IMR-90 (cell line): ENCODE measurements around the gene DTX3. TPM values are rescaled to one million over a fixed set of nuclear protein-coding genes. Genes with fewer than 3 reads are reported as not detected.

Experiments used
- ATAC-seq: fragments of 200-7000 bp; cut with Tn5 transposase; 2 replicates; pipeline ENCODE4 v1.9.1; 2020; ENCODE audit warnings: low read depth, mild to moderate bottlenecking, moderate library complexity
- BruUV-seq: library from RNA; stranded (reverse); fragments of 400-500 nt; replicated peaks from 2 replicates; lab custom pipeline; 2021; lab: Mats Ljungman, UMichigan
- CTCF ChIA-PET: fragments of 300-600 bp; formaldehyde crosslinking; extraction: SDS; loops from one replicate; lab custom pipeline; 2021; ENCODE audit warnings: antibody characterized with exemption; lab: Yijun Ruan, JAX
- POLR2A ChIA-PET: fragments of 300-600 bp; sonication (Branson Sonifier 250); formaldehyde crosslinking; loops from one replicate; lab custom pipeline; 2022; ENCODE audit warnings: antibody characterized with exemption; ENCODE audit not compliant: unreplicated experiment; lab: Charles Lee
- DNase-seq: peaks from one replicate; pipeline ENCODE4 v3.0.0; 2013
- H2AFZ ChIP-seq: replicated peaks from 2 replicates; pipeline ENCODE3; 2013; ENCODE audit warnings: low read length, mild to moderate bottlenecking; ENCODE audit not compliant: poor library complexity
- H2AK5ac ChIP-seq: 2 replicates; pipeline ENCODE4 v1.6.1; 2013; ENCODE audit warnings: low read depth, low read length, inconsistent platforms
- H2AK9ac ChIP-seq: replicated peaks from 2 replicates; pipeline ENCODE3; 2013; ENCODE audit warnings: mild to moderate bottlenecking, low read depth, low read length, moderate library complexity; ENCODE audit not compliant: poor library complexity
- H2BK120ac ChIP-seq: 2 replicates; pipeline ENCODE4 v1.6.1; 2013; ENCODE audit warnings: low read depth, low read length, inconsistent platforms
- H2BK15ac ChIP-seq: 3 replicates; pipeline ENCODE4 v1.6.1; 2013; ENCODE audit warnings: low read depth, low read length, inconsistent platforms
- H2BK20ac ChIP-seq: 2 replicates; pipeline ENCODE4 v1.6.1; 2013; ENCODE audit warnings: low read depth, mild to moderate bottlenecking, inconsistent platforms, low read length, moderate library complexity
- H2BK5ac ChIP-seq: 2 replicates; pipeline ENCODE4 v1.6.1; 2013; ENCODE audit warnings: mild to moderate bottlenecking, low read depth, low read length, inconsistent platforms; ENCODE audit not compliant: poor library complexity, severe bottlenecking
- H3K14ac ChIP-seq: replicated peaks from 2 replicates; pipeline ENCODE4 v1.6.1; 2013; ENCODE audit warnings: low read depth, low read length, inconsistent platforms
- H3K18ac ChIP-seq: 2 replicates; pipeline ENCODE4 v1.6.1; 2013; ENCODE audit warnings: low read depth, low read length, control low read depth
- H3K23ac ChIP-seq: 2 replicates; pipeline ENCODE4 v1.6.1; 2013; ENCODE audit warnings: low read depth, low read length, inconsistent platforms
- H3K27ac ChIP-seq: 2 replicates; pipeline ENCODE4 v1.5.1; 2013; ENCODE audit warnings: mild to moderate bottlenecking, control low read depth, low read length; ENCODE audit not compliant: insufficient read depth
- H3K27me3 ChIP-seq: 2 replicates; pipeline ENCODE4 v1.6.1; 2013; ENCODE audit warnings: low read length; ENCODE audit not compliant: control insufficient read depth, insufficient read depth
- H3K36me3 ChIP-seq: 2 replicates; pipeline ENCODE4 v1.6.1; 2013; ENCODE audit warnings: low read length, mixed read lengths; ENCODE audit not compliant: control insufficient read depth, insufficient read depth
- H3K4ac ChIP-seq: 2 replicates; pipeline ENCODE4 v1.6.1; 2013; ENCODE audit warnings: low read depth, low read length, inconsistent platforms
- H3K4me1 ChIP-seq: 2 replicates; pipeline ENCODE4 v1.6.1; 2013; ENCODE audit warnings: low read length, mixed read lengths; ENCODE audit not compliant: control insufficient read depth, insufficient read depth
- H3K4me2 ChIP-seq: 2 replicates; pipeline ENCODE4 v1.6.1; 2013; ENCODE audit warnings: low read depth, mild to moderate bottlenecking, control low read depth, low read length, moderate library complexity
- H3K4me3 ChIP-seq: 2 replicates; pipeline ENCODE4 v1.5.1; 2013; ENCODE audit warnings: low read depth, mild to moderate bottlenecking, control low read depth, low read length, moderate library complexity; ENCODE audit not compliant: insufficient read depth
- H3K56ac ChIP-seq: 2 replicates; pipeline ENCODE4 v1.6.1; 2013; ENCODE audit warnings: low read length, inconsistent platforms; ENCODE audit not compliant: insufficient read depth; ENCODE audit errors: extremely low read depth
- H3K79me1 ChIP-seq, 2 experiments: 2 replicates each; pipeline ENCODE4 v1.6.1; 2013; ENCODE audit warnings: low read length in 2 of 2, inconsistent platforms in 1 of 2, low read depth in 1 of 2
- H3K9ac ChIP-seq: 2 replicates; pipeline ENCODE4 v1.6.1; 2013; ENCODE audit warnings: low read depth, low read length, control low read depth
- H3K9me1 ChIP-seq: 2 replicates; pipeline ENCODE4 v1.6.1; 2013; ENCODE audit warnings: low read length, inconsistent platforms; ENCODE audit not compliant: insufficient read depth
- H3K9me3 ChIP-seq: 2 replicates; pipeline ENCODE4 v1.6.1; 2013; ENCODE audit warnings: low read length; ENCODE audit not compliant: control insufficient read depth, insufficient read depth
- H4K20me1 ChIP-seq: 2 replicates; pipeline ENCODE4 v1.6.1; 2013; ENCODE audit warnings: low read length, inconsistent platforms; ENCODE audit not compliant: insufficient read depth
- H4K5ac ChIP-seq: 2 replicates; pipeline ENCODE4 v1.6.1; 2013; ENCODE audit warnings: mild to moderate bottlenecking, low read depth, low read length, control low read depth
- H4K8ac ChIP-seq, 2 experiments: 2 replicates each; pipeline ENCODE4 v1.6.1; 2013; ENCODE audit warnings: low read depth in 2 of 2, low read length in 2 of 2, control low read depth in 1 of 2, inconsistent platforms in 1 of 2
- H4K91ac ChIP-seq: 2 replicates; pipeline ENCODE4 v1.6.1; 2013; ENCODE audit warnings: low read depth, low read length, inconsistent platforms; ENCODE audit not compliant: insufficient read depth
- BHLHE40 ChIP-seq: fragments of 150-350 bp; IDR thresholded peaks from 2 replicates; pipeline ENCODE4 v1.6.1; 2016; ENCODE audit warnings: mild to moderate bottlenecking, low read depth, low read length
- CEBPB ChIP-seq: IDR thresholded peaks from 2 replicates; pipeline ENCODE4 v1.6.1; 2012; ENCODE audit warnings: low read depth, low read length, improper control_type of control experiment
- FOS ChIP-seq: fragments of 150-350 bp; IDR thresholded peaks from 2 replicates; pipeline ENCODE4 v1.6.1; 2016; ENCODE audit warnings: low read depth, low read length
- MAFK ChIP-seq: IDR thresholded peaks from 2 replicates; pipeline ENCODE4 v1.6.1; 2012; ENCODE audit warnings: low read depth, low read length, improper control_type of control experiment
- MAZ ChIP-seq: IDR thresholded peaks from 2 replicates; pipeline ENCODE4 v1.6.1; 2012; ENCODE audit warnings: low read depth, mild to moderate bottlenecking, low read length, improper control_type of control experiment, moderate library complexity, borderline replicate concordance
- MXI1 ChIP-seq: IDR thresholded peaks from 2 replicates; pipeline ENCODE4 v1.6.1; 2012; ENCODE audit warnings: low read depth, mild to moderate bottlenecking, low read length, moderate library complexity, borderline replicate concordance
- NFE2L2 ChIP-seq: fragments of 150-350 bp; IDR thresholded peaks from 2 replicates; pipeline ENCODE4 v1.6.1; 2016; ENCODE audit warnings: low read depth, mild to moderate bottlenecking, low read length
- POLR2A ChIP-seq: IDR thresholded peaks from 2 replicates; pipeline ENCODE4 v1.6.1; 2012; ENCODE audit warnings: mild to moderate bottlenecking, low read depth, low read length
- RAD21 ChIP-seq: IDR thresholded peaks from 2 replicates; pipeline ENCODE4 v1.6.1; 2012; ENCODE audit warnings: low read length, improper control_type of control experiment
- RCOR1 ChIP-seq: IDR thresholded peaks from 2 replicates; pipeline ENCODE4 v1.6.1; 2012; ENCODE audit warnings: mild to moderate bottlenecking, low read length, improper control_type of control experiment; ENCODE audit not compliant: insufficient replicate concordance
- RFX5 ChIP-seq: IDR thresholded peaks from 2 replicates; pipeline ENCODE4 v1.8.0; 2012; ENCODE audit warnings: low read depth, mild to moderate bottlenecking, low read length, moderate library complexity
- SMC3 ChIP-seq: fragments of 150-350 bp; IDR thresholded peaks from 2 replicates; pipeline ENCODE4 v1.6.1; 2016; ENCODE audit warnings: low read depth, mild to moderate bottlenecking, antibody characterized with exemption, low read length, moderate library complexity
- WGBS, 2 experiments: methylation state at CpG; one replicate each; pipeline versions ENCODE4 v1.1.5 to v1.1.7; 2013; ENCODE audit warnings: missing lambda C conversion rate in 2 of 2; ENCODE audit not compliant: insufficient read length in 1 of 2; ENCODE audit errors: extremely low coverage in 2 of 2; 5-methylcytosine and 5-hydroxymethylcytosine counted together
- dilution Hi-C: fragments of 300-500 bp; cut with HindIII; formaldehyde crosslinking; loops from one replicate; pipeline ENCODE4 v1.14.3; 2018; ENCODE audit warnings: low sequenced_read_pairs; ENCODE audit not compliant: unreplicated experiment
- in situ Hi-C: fragments of 300-500 bp; cut with MboI; formaldehyde crosslinking; loops from 3 replicates; pipeline ENCODE4 v1.14.3; 2019; ENCODE audit warnings: low sequenced_read_pairs, inconsistent platforms, mixed read lengths
- intact Hi-C: fragments of 100-400 bp; cut with micrococcal nuclease; formaldehyde crosslinking; loops from 2 replicates; pipeline ENCODE4 v1.10.0; 2022
- polyA plus RNA-seq, 3 experiments: library from polyadenylated mRNA; depleted of rRNA; stranded (reverse); fragments of >200 nt; gene quantifications; 2 replicates each; pipeline ENCODE4 v1.2.3, GENCODE V29; 2012; ENCODE audit warnings: low replicate concordance in 1 of 3
- total RNA-seq: library from RNA; depleted of rRNA; stranded (reverse); fragments of >200 nt; gene quantifications from 2 replicates; pipeline ENCODE4 v1.2.3, GENCODE V29; 2012
- TF ChIP-seq, protein P1 (sequence below): fragments of 150-350 bp; IDR thresholded peaks from 2 replicates; pipeline ENCODE4 v1.6.1; 2017; ENCODE audit warnings: mild to moderate bottlenecking, antibody characterized with exemption, low read length, low read depth
- TF ChIP-seq, protein P2 (sequence below): conservative IDR thresholded peaks from 2 replicates; pipeline ENCODE4 v1.5.1; 2012; ENCODE audit warnings: mild to moderate bottlenecking, low read depth, low read length, improper control_type of control experiment
- TF ChIP-seq, protein P3 (sequence below): fragments of 150-350 bp; IDR thresholded peaks from 2 replicates; pipeline ENCODE4 v1.6.1; 2016; ENCODE audit warnings: low read depth, mild to moderate bottlenecking, low read length, moderate library complexity, borderline replicate concordance

DTX3 gene
- total and polyA plus RNA-seq, 2 of the 4 experiments (the other 2 are of a cell fraction): 2.9 to 14.6 TPM

DNA sequence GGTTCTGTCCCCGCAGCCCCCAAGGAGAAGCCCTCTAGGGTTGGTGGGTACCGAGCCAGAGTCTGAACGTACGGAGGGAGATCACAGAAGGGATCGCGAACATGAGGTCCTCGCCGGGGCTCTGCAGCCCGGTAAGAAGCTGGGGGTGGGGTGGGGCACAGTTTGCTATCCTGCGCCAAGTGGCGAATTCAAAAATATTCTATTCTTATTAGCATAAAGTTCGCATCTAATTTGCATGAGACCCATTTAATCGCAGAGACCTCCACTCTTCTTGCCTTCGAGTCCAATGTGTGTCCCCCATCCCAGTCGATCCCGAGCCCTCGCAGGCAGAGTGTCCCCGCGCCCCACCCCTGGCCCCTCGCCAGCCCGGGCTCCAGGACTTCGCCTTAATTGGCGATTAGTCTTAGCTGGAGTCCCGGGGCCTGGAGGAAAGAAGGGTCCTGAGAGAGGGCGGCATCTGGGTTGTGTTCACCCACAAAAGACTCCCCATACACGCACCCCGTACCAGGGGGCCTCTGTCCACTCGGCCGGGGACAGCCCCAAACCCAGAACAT is 6.0 kb downstream of the DTX3 start:
- no peaks in the 10 kb centered on the region for H3K27me3 ChIP-seq
- ATAC-seq: no peak
- H3K27ac ChIP-seq: peak overlapping the region; percentile 85
- peak overlapping the region; percentile 99 for H4K5ac ChIP-seq
- H3K14ac ChIP-seq: peak overlapping the region; percentile 88
- H3K4ac ChIP-seq: peak overlapping the region; percentile 91
- dilution Hi-C loops: no loop called here
- H3K23ac ChIP-seq: 0 out of 2 replicates have a peak overlapping the region, but pooled peaks have one; percentile 15
- peak overlapping the region; percentile 75 for H2AK5ac ChIP-seq
- peak overlapping the region; percentile 72 for H4K91ac ChIP-seq
- H3K36me3 ChIP-seq: peaks cover 28% of the 10 kb centered on the region
- peak overlapping the region; percentile 94 for H3K4me2 ChIP-seq
- 10% methylated on average over 2 of the region's 29 CpGs; no CpG with 5 or more reads in 1 of the 2 experiments for WGBS, 2 experiments
- no peak overlapping the region for H2BK20ac ChIP-seq
- ChIA-PET POLR2A (interaction anchor here (0.6 kb wide), 1 partner anchor 11 kb away, joined by 3 read pairs; no protein-coding TSS in a partner anchor), CTCF (interaction anchor here (1.5 kb wide), 1 partner anchor 27 kb away, joined by 3 read pairs; no protein-coding TSS in a partner anchor)
- no peaks in the 10 kb centered on the region for H4K20me1 ChIP-seq
- H3K9me1 ChIP-seq: peaks cover 11% of the 10 kb centered on the region; the same call in 1 of the 2 replicates
- no peaks in the 10 kb centered on the region for H3K9me3 ChIP-seq
- H3K18ac ChIP-seq: peak overlapping the region; percentile 93
- peaks cover 4% of the 10 kb centered on the region for H3K4me1 ChIP-seq
- BruUV-seq: no TSS peak
- H2BK5ac ChIP-seq: peak overlapping the region; percentile 49
- H4K8ac ChIP-seq: peak overlapping the region; percentile 93 to 97; a peak in 3 of 4 replicates
- H2AFZ ChIP-seq: peak overlapping the region; percentile 92
- H3K79me1 ChIP-seq: peaks cover 2 to 19% of the 10 kb centered on the region in 2 experiments
- no peak overlapping the region for H3K56ac ChIP-seq
- H2BK120ac ChIP-seq: peak overlapping the region; percentile 73
- no peak for DNase-seq
- H2AK9ac ChIP-seq: peak overlapping the region; percentile 89
- H3K4me3 ChIP-seq: peak overlapping the region; percentile 79
- H2BK15ac ChIP-seq: no peak overlapping the region; the same call in 2 of the 3 replicates
- peak overlapping the region; percentile 71 for H3K9ac ChIP-seq
- in situ Hi-C loops: no loop called here
- intact Hi-C loops: no loop called here
- TF ChIP-seq POLR2A: no peak
- no peak for TF ChIP-seq RCOR1
- no peak for TF ChIP-seq MXI1
- TF ChIP-seq MAFK: no peak
- TF ChIP-seq SMC3: no peak
- TF ChIP-seq NFE2L2: no peak
- TF ChIP-seq BHLHE40: no peak
- TF ChIP-seq RFX5: no peak
- no peak for TF ChIP-seq FOS
- TF ChIP-seq, protein P1, sequence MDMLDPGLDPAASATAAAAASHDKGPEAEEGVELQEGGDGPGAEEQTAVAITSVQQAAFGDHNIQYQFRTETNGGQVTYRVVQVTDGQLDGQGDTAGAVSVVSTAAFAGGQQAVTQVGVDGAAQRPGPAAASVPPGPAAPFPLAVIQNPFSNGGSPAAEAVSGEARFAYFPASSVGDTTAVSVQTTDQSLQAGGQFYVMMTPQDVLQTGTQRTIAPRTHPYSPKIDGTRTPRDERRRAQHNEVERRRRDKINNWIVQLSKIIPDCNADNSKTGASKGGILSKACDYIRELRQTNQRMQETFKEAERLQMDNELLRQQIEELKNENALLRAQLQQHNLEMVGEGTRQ: no peak
- TF ChIP-seq, protein P2, sequence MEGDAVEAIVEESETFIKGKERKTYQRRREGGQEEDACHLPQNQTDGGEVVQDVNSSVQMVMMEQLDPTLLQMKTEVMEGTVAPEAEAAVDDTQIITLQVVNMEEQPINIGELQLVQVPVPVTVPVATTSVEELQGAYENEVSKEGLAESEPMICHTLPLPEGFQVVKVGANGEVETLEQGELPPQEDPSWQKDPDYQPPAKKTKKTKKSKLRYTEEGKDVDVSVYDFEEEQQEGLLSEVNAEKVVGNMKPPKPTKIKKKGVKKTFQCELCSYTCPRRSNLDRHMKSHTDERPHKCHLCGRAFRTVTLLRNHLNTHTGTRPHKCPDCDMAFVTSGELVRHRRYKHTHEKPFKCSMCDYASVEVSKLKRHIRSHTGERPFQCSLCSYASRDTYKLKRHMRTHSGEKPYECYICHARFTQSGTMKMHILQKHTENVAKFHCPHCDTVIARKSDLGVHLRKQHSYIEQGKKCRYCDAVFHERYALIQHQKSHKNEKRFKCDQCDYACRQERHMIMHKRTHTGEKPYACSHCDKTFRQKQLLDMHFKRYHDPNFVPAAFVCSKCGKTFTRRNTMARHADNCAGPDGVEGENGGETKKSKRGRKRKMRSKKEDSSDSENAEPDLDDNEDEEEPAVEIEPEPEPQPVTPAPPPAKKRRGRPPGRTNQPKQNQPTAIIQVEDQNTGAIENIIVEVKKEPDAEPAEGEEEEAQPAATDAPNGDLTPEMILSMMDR: no peak
- no peak for TF ChIP-seq RAD21
- TF ChIP-seq, protein P3, sequence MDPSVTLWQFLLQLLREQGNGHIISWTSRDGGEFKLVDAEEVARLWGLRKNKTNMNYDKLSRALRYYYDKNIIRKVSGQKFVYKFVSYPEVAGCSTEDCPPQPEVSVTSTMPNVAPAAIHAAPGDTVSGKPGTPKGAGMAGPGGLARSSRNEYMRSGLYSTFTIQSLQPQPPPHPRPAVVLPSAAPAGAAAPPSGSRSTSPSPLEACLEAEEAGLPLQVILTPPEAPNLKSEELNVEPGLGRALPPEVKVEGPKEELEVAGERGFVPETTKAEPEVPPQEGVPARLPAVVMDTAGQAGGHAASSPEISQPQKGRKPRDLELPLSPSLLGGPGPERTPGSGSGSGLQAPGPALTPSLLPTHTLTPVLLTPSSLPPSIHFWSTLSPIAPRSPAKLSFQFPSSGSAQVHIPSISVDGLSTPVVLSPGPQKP: no peak
- TF ChIP-seq MAZ: no peak
- TF ChIP-seq CEBPB: no peak
